Measurements from ENCODE around the gene ZNF335.

DNA sequence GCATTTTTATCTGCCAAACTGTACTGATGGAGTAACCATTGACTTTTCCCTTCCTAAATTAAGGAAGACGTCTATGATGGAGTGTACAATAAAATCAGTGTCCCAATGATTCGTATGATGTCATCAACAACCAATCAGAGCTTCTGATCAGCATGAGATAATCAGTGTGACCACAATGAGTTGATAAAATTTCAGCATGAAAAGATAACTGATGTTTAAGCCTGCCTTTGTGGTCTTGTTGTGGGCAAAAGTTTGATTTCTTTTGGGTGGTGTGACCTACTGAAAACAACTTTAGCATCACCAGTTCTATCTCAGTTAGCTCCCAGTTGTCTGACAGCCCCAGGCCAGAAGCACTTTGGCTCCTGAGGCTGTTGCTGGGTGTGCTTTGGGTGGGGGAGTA, 34.2 kb downstream of the ZNF335 start:
- TF ChIP-seq, protein P1, sequence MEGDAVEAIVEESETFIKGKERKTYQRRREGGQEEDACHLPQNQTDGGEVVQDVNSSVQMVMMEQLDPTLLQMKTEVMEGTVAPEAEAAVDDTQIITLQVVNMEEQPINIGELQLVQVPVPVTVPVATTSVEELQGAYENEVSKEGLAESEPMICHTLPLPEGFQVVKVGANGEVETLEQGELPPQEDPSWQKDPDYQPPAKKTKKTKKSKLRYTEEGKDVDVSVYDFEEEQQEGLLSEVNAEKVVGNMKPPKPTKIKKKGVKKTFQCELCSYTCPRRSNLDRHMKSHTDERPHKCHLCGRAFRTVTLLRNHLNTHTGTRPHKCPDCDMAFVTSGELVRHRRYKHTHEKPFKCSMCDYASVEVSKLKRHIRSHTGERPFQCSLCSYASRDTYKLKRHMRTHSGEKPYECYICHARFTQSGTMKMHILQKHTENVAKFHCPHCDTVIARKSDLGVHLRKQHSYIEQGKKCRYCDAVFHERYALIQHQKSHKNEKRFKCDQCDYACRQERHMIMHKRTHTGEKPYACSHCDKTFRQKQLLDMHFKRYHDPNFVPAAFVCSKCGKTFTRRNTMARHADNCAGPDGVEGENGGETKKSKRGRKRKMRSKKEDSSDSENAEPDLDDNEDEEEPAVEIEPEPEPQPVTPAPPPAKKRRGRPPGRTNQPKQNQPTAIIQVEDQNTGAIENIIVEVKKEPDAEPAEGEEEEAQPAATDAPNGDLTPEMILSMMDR (IDR thresholded peaks at IDR 0.05), result no peak
- TF ChIP-seq POLR2A (IDR thresholded peaks at IDR 0.05), result no peak
